Measurements from ENCODE around the gene IPO4.

The IPO4 gene

GRCh38 chr14:24146978-24147760 is 41.4 kb downstream of the IPO4 start, which contains the start of gene RNF31:
Gene RNF31, plus strand, starts transcription at chr14:24147498. Its CDS starts 201 bp downstream, at chr14:24147699.
- TF ChIP-seq ZFX (IDR thresholded peaks at IDR 0.05) (no peak), CTCF (conservative IDR thresholded peaks at IDR 0.05) (no peak)
- H3K27ac ChIP-seq = peak within 1 kb of the TSS; percentile 88

DNA sequence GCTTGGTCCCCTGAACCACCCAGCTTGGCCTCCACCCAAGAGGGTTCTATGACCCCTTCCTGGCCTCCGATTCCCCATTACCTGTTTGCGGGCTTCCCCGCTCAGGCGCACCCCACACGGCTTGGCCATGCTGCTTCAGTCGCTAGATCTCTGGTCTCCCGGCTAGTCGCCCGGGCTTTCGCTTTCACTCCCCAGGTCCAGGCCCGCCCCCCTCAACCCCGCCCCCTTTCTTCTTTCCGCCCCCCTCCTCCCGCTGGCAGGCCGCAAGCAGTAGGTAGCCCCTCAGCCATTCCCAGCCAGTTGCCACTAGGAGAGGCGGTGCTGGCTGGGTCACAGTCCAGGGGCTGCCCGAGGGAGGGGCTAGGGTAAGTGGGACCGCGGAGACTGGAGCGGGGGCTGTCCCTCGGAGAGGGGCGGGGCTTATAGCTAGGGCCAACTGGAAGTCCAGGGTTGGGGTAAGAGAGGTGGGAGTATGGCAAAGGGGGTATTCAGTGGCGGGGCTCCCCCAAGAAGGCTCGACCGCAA is 42.1 kb downstream of the IPO4 start, which contains the start of gene PSME2:
Gene PSME2, minus strand, starts transcription at position 158 of the 525 bp plus-strand sequence. Its CDS starts 29 bp downstream, at position 129.
- H3K27ac ChIP-seq = peak within 1 kb of the TSS; percentile 88
- no peak for TF ChIP-seq ZFX (IDR thresholded peaks at IDR 0.05)
- TF ChIP-seq CTCF (conservative IDR thresholded peaks at IDR 0.05) = no peak

DNA sequence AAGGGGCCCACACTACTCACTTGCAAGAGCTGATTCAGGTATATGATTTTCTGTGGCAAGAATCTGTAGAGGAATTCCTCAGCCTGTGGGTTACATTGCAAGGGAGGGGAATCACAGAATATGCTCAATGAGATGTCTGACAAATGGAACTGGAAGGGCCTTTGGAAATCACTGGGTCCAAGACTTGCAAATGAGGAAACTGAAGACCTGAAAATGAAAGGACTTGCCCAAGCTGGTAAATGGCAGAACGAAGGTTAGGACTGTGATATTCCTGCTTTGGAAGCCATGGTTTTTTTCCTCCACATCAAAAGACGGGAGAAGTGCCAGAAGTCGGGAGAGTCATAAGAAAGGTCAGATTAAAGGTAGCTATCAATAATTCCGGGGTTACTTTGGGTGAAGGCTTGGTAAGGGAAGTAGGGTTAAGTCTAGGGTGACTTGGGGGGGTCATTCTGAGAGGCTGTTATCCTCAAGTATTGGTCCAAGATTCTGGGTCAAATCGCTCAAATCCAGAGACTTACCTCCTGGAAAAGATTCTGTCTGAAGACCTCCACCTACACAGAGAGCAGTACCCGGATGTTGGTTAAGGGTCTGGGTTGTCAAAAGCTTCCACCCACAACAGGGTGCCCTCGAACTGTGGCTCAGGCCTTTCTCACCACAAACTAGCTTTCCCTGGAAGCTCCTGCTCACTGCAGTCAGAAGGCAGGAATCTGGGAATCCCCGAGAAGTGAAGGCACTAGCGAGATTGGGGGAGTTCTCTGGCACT is 42.7 kb downstream of the IPO4 start:
- H3K27ac ChIP-seq = peak overlapping the region; percentile 88
- no peak for TF ChIP-seq ZFX (IDR thresholded peaks at IDR 0.05)
- no peak for TF ChIP-seq CTCF (conservative IDR thresholded peaks at IDR 0.05)

GRCh38 chr14:24145219-24145618 is 43.4 kb downstream of the IPO4 start:
- peak overlapping the region; percentile 88 for H3K27ac ChIP-seq

GRCh38 chr14:24144451-24144850 is 44.2 kb downstream of the IPO4 start:
- no peak overlapping the region for H3K27ac ChIP-seq
- TF ChIP-seq ZFX (IDR thresholded peaks at IDR 0.05) (no peak), CTCF (conservative IDR thresholded peaks at IDR 0.05) (no peak)

More at GRCh38 chr14:24145219-24145618, 43.4 kb downstream of the IPO4 start:
- TF ChIP-seq CTCF (conservative IDR thresholded peaks at IDR 0.05) = no peak
- TF ChIP-seq ZFX (IDR thresholded peaks at IDR 0.05) = no peak

DNA sequence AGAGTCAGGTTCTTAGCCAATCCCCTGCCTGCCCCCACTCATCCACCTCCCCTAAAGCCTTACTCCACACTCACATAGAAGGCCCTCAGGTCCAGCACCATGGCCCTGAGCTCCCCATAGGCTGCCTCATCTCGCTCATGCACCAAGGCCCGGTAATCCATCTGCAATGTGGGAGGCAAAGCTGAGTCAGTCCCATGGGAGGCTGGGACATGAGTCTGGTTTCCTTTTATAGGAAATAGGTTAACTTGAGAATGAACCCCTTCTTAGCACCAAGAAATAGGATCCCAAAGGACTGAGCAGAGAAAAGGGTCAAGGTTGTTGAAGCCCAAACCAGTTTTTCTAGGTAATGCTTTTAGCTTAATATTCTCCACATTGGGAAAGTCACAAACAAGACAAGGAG is 45.1 kb downstream of the IPO4 start:
- TF ChIP-seq CTCF (conservative IDR thresholded peaks at IDR 0.05) = no peak
- TF ChIP-seq ZFX (IDR thresholded peaks at IDR 0.05) = no peak
- no peak overlapping the region for H3K27ac ChIP-seq

Data from C4-2B (cell line).